Measurements from ENCODE around the gene DPM3. TPM values are rescaled to one million over a fixed set of nuclear protein-coding genes. Genes with fewer than 3 reads are reported as not detected.

Gene DPM3
- total and polyA plus RNA-seq, 2 experiments from 2014 or later: 96.3 to 121 TPM

GRCh38 chr1:155171836-155172731 is 31.8 kb upstream of the DPM3 start:
- no peak for DNase-seq (ENCODE audit: low spot score)
- H3K4me1 ChIP-seq (ENCODE audit: insufficient read depth): peaks cover 14% of the 10 kb centered on the region
- peak overlapping the region; percentile 92 for H3K4me2 ChIP-seq
- peaks cover 22% of the 10 kb centered on the region for H3K79me2 ChIP-seq
- peak overlapping the region; percentile 79 for H3K4me3 ChIP-seq
- H4K20me1 ChIP-seq (ENCODE audit: insufficient read depth, poor library complexity, severe bottlenecking): no peaks in the 10 kb centered on the region
- peak overlapping the region; percentile 97 for H3K27ac ChIP-seq
- peaks cover 5% of the 10 kb centered on the region for H3K27me3 ChIP-seq
- no peaks in the 10 kb centered on the region for H3K9me3 ChIP-seq (ENCODE audit: low read depth)
- H3K36me3 ChIP-seq (replicated peaks; ENCODE audit: insufficient read depth, low read depth): no peaks in the 10 kb centered on the region
- no peaks in the 10 kb centered on the region for H3K9me2 ChIP-seq (replicated peaks; ENCODE audit: insufficient read depth)
- WGBS (ENCODE audit: low lambda C conversion rate, missing lambda C conversion rate): 57% methylated on average over 8 of the region's 8 CpGs
- H2AFZ ChIP-seq: peak overlapping the region; percentile 83
- TF ChIP-seq CTCF (IDR thresholded peaks at IDR 0.05; ENCODE audit: poor library complexity) (no peak), EZH2 (IDR thresholded peaks at IDR 0.05; ENCODE audit: borderline replicate concordance) (no peak), EZH2phosphoT487 (IDR thresholded peaks at IDR 0.05; ENCODE audit: low read depth, severe bottlenecking, unreplicated experiment) (no peak)

GRCh38 chr1:155170806-155171205 is 30.5 kb upstream of the DPM3 start:
- TF ChIP-seq EZH2 (IDR thresholded peaks at IDR 0.05; ENCODE audit: borderline replicate concordance) (no peak), EZH2phosphoT487 (IDR thresholded peaks at IDR 0.05; ENCODE audit: low read depth, severe bottlenecking, unreplicated experiment) (no peak), CTCF (IDR thresholded peaks at IDR 0.05; ENCODE audit: poor library complexity) (no peak)
- Histone ChIP-seq H3K36me3 (replicated peaks; ENCODE audit: insufficient read depth, low read depth) (no peaks in the 10 kb centered on the region), H3K4me3 (no peak overlapping the region), H3K4me2 (no peak overlapping the region), H2AFZ (no peak overlapping the region), H3K79me2 (peaks cover 22% of the 10 kb centered on the region), H3K27ac (no peak overlapping the region), H3K27me3 (peaks cover 5% of the 10 kb centered on the region), H3K9me2 (replicated peaks; ENCODE audit: insufficient read depth) (no peaks in the 10 kb centered on the region), H3K4me1 (ENCODE audit: insufficient read depth) (peaks cover 16% of the 10 kb centered on the region), H3K9me3 (ENCODE audit: low read depth) (no peaks in the 10 kb centered on the region), H4K20me1 (ENCODE audit: insufficient read depth, poor library complexity, severe bottlenecking) (no peaks in the 10 kb centered on the region)
- WGBS (ENCODE audit: low lambda C conversion rate, missing lambda C conversion rate): 98% methylated on average over 7 of the region's 7 CpGs
- DNase-seq (ENCODE audit: low spot score): no peak

GRCh38 chr1:155170101-155170785 is 29.9 kb upstream of the DPM3 start:
- H3K36me3 ChIP-seq (replicated peaks; ENCODE audit: insufficient read depth, low read depth): no peaks in the 10 kb centered on the region
- H2AFZ ChIP-seq: no peak overlapping the region
- no peak overlapping the region for H3K4me2 ChIP-seq
- peaks cover 16% of the 10 kb centered on the region for H3K4me1 ChIP-seq (ENCODE audit: insufficient read depth)
- DNase-seq (ENCODE audit: low spot score): no peak
- H3K9me2 ChIP-seq (replicated peaks; ENCODE audit: insufficient read depth): no peaks in the 10 kb centered on the region
- WGBS (ENCODE audit: low lambda C conversion rate, missing lambda C conversion rate): 79% methylated on average over 1 of the region's 2 CpGs
- H3K27me3 ChIP-seq: peaks cover 5% of the 10 kb centered on the region
- TF ChIP-seq EZH2phosphoT487 (IDR thresholded peaks at IDR 0.05; ENCODE audit: low read depth, severe bottlenecking, unreplicated experiment) (no peak), EZH2 (IDR thresholded peaks at IDR 0.05; ENCODE audit: borderline replicate concordance) (no peak), CTCF (IDR thresholded peaks at IDR 0.05; ENCODE audit: poor library complexity) (no peak)
- H3K79me2 ChIP-seq: peaks cover 22% of the 10 kb centered on the region
- no peaks in the 10 kb centered on the region for H4K20me1 ChIP-seq (ENCODE audit: insufficient read depth, poor library complexity, severe bottlenecking)
- no peaks in the 10 kb centered on the region for H3K9me3 ChIP-seq (ENCODE audit: low read depth)
- H3K4me3 ChIP-seq: no peak overlapping the region
- H3K27ac ChIP-seq: no peak overlapping the region
